CD14-positive monocyte (primary cell): ENCODE data around the gene CHAT. TPM values are rescaled to one million over a fixed set of nuclear protein-coding genes. Genes with fewer than 3 reads are reported as not detected.

Experiments
- DNase-seq, 3 donors: peaks; one replicate each; pipeline ENCODE4 v3.0.0-alpha.2; 2011 to 2022
- H2AFZ ChIP-seq: 2 replicates; pipeline ENCODE4 v1.6.0; 2012; ENCODE audit warnings: mild to moderate bottlenecking, low read depth, low read length, inconsistent platforms; ENCODE audit not compliant: insufficient read depth, poor library complexity, severe bottlenecking
- H3K27ac ChIP-seq, 2 donors: 1 replicate in 1 of 2; 2 replicates in 1 of 2; pipeline ENCODE4 v1.5.1; 2012 to 2013; ENCODE audit warnings: low read length in 2 of 2, control low read depth in 1 of 2, inconsistent platforms in 1 of 2, low read depth in 1 of 2, mild to moderate bottlenecking in 1 of 2
- H3K27me3 ChIP-seq, 2 donors: one replicate each; pipeline versions ENCODE4 v1.6.0 to v1.6.1; 2011 to 2013; ENCODE audit warnings: low read length in 2 of 2; ENCODE audit not compliant: control insufficient read depth in 2 of 2, insufficient read depth in 2 of 2
- H3K36me3 ChIP-seq, 2 donors: replicated peaks in 1 of 2; 1 replicate in 1 of 2; 2 replicates in 1 of 2; pipeline versions ENCODE4 v1.5.1 to v1.6.1; 2012 to 2013; ENCODE audit warnings: low read length in 2 of 2, control low read depth in 1 of 2, inconsistent platforms in 1 of 2, mild to moderate bottlenecking in 1 of 2; ENCODE audit not compliant: insufficient read depth in 2 of 2, control insufficient read depth in 1 of 2
- H3K4me1 ChIP-seq, 2 donors: 1 replicate in 1 of 2; 2 replicates in 1 of 2; pipeline versions ENCODE4 v1.5.1 to v1.6.1; 2012 to 2013; ENCODE audit warnings: low read length in 2 of 2, control low read depth in 1 of 2, inconsistent platforms in 1 of 2, mild to moderate bottlenecking in 1 of 2, moderate library complexity in 1 of 2; ENCODE audit not compliant: insufficient read depth in 2 of 2, control insufficient read depth in 1 of 2
- H3K4me2 ChIP-seq: replicated peaks from 2 replicates; pipeline ENCODE3; 2012; ENCODE audit warnings: low read length, moderate library complexity, mild to moderate bottlenecking; ENCODE audit not compliant: poor library complexity, severe bottlenecking; ENCODE audit errors: extremely low read depth
- H3K4me3 ChIP-seq, 3 experiments: fragments of 200-600 bp in 1 of 3; sonication (generic) in 1 of 3; replicated peaks in 1 of 3; 1 replicate in 2 of 3; 2 replicates in 1 of 3; pipeline ENCODE4 v1.5.1; 2011 to 2013; ENCODE audit warnings: low read length in 3 of 3, mild to moderate bottlenecking in 3 of 3, control low read depth in 2 of 3, low read depth in 2 of 3, inconsistent platforms in 1 of 3, moderate library complexity in 1 of 3
- H3K79me2 ChIP-seq: 2 replicates; pipeline ENCODE4 v1.6.0; 2012; ENCODE audit warnings: mild to moderate bottlenecking, control low read depth, inconsistent platforms, low read length, moderate library complexity; ENCODE audit not compliant: insufficient read depth
- H3K9ac ChIP-seq: 2 replicates; pipeline ENCODE4 v1.6.0; 2017; ENCODE audit warnings: low read length, mild to moderate bottlenecking; ENCODE audit not compliant: insufficient read depth, poor library complexity, severe bottlenecking
- H3K9me3 ChIP-seq, 2 donors: replicated peaks in 1 of 2; 1 replicate in 1 of 2; 2 replicates in 1 of 2; pipeline versions ENCODE4 v1.5.1 to v1.6.1; 2012 to 2013; ENCODE audit warnings: low read length in 2 of 2, control low read depth in 1 of 2; ENCODE audit not compliant: control insufficient read depth in 1 of 2, insufficient read depth in 1 of 2
- H4K20me1 ChIP-seq: 2 replicates; pipeline ENCODE4 v1.6.0; 2012; ENCODE audit warnings: mild to moderate bottlenecking, low read length, control low read depth, moderate library complexity; ENCODE audit not compliant: insufficient read depth
- H3K27ac Mint-ChIP-seq, 7 donors: one replicate each; pipeline ENCODE4 v1.8.0; 2020; ENCODE audit warnings: mild to moderate bottlenecking in 7 of 7, mixed read lengths in 7 of 7, moderate library complexity in 6 of 7, inconsistent platforms in 2 of 7
- H3K27me3 Mint-ChIP-seq, 3 donors: one replicate each; pipeline ENCODE4 v1.8.0; 2021 to 2022; ENCODE audit warnings: low read depth in 3 of 3, mild to moderate bottlenecking in 3 of 3, mixed read lengths in 3 of 3, moderate library complexity in 3 of 3, inconsistent platforms in 1 of 3
- H3K36me3 Mint-ChIP-seq, 2 donors: one replicate each; pipeline ENCODE4 v1.8.0; 2020; ENCODE audit warnings: mixed read lengths in 2 of 2, inconsistent platforms in 1 of 2, mild to moderate bottlenecking in 1 of 2
- H3K4me1 Mint-ChIP-seq: one replicate; pipeline ENCODE4 v1.8.0; 2020; ENCODE audit warnings: mild to moderate bottlenecking, mixed read lengths
- H3K4me3 Mint-ChIP-seq, 2 donors: one replicate each; pipeline ENCODE4 v1.8.0; 2020; ENCODE audit warnings: mild to moderate bottlenecking in 2 of 2, mixed read lengths in 2 of 2, moderate library complexity in 1 of 2
- H3K9me3 Mint-ChIP-seq, 7 donors: one replicate each; pipeline ENCODE4 v1.8.0; 2020 to 2022; ENCODE audit warnings: mixed read lengths in 7 of 7, mild to moderate bottlenecking in 6 of 7, moderate library complexity in 6 of 7, inconsistent platforms in 2 of 7
- WGBS: methylation state at CpG from one replicate; pipeline ENCODE4 v1.1.5; 2013; ENCODE audit warnings: missing lambda C conversion rate; ENCODE audit not compliant: insufficient coverage; 5-methylcytosine and 5-hydroxymethylcytosine counted together
- intact Hi-C, 2 donors: fragments of 100-400 bp; cut with micrococcal nuclease; formaldehyde crosslinking; loops; one replicate each; pipeline versions ENCODE4 v1.15.0 to v1.15.1; 2023
- polyA plus RNA-seq, 3 donors: library from polyadenylated mRNA; depleted of rRNA in 1 of 3; unstranded in 2 of 3; stranded (reverse) in 1 of 3; fragments of 300-500 nt in 2 of 3; fragments of >200 nt in 1 of 3; fragmentation: Illumina TruSeq in 2 of 3; gene quantifications; 1 replicate in 2 of 3; 2 replicates in 1 of 3; pipeline ENCODE4 v1.2.3, GENCODE V29; 2012 to 2021
- TF ChIP-seq, protein P1 (sequence below): fragments of 200-600 bp; IDR thresholded peaks from one replicate; pipeline ENCODE4 v1.8.0; 2022; ENCODE audit warnings: antibody characterized with exemption, mild to moderate bottlenecking

CHAT gene
- polyA plus RNA-seq, 3 donors, result not detected

DNA sequence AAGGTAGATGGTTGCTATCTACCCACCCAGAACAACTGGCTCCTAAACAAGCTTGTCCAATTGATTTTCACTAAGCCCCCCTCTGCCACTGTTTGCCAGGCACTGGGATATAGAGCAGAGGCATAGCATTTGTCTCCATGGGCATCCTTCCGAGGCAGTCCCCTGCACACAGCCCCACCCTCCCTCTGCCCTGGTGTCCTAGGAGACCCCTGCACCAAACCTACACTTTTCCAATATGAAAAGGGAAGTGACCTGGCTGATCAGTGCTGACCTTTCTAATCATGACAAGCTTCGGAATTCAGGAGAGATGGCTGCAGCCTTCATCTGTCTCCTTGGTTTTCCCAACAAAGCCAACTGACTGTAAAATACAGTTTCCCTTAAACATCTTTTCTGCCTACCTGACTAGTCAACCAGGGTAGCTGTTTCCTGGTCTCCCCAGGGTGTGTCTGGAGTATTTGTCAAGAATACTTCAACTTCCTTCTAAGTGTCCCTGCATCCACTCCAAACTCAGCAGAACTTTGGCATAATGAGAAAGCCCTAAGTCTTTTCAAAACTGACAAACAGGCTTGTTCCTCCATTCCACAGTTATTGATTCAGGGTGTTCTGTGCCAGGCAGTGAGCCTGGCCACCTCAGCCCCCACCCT lies 11.3 kb upstream of the CHAT start:
- no peak for DNase-seq
- H3K4me3 Mint-ChIP-seq, result no peak overlapping the region
- Histone ChIP-seq H3K4me1 (no peaks in the 10 kb centered on the region), H3K9ac (no peak overlapping the region), H3K4me2 (no peak overlapping the region), H4K20me1 (no peaks in the 10 kb centered on the region), H3K9me3 (no peaks in the 10 kb centered on the region), H3K27ac (no peak overlapping the region), H2AFZ (no peak overlapping the region), H3K27me3 (peaks cover 2 to 6% of the 10 kb centered on the region in 2 donors), H3K36me3 (no peaks in the 10 kb centered on the region), H3K4me3 (no peak overlapping the region), H3K79me2 (no peaks in the 10 kb centered on the region)
- TF ChIP-seq, protein P1, sequence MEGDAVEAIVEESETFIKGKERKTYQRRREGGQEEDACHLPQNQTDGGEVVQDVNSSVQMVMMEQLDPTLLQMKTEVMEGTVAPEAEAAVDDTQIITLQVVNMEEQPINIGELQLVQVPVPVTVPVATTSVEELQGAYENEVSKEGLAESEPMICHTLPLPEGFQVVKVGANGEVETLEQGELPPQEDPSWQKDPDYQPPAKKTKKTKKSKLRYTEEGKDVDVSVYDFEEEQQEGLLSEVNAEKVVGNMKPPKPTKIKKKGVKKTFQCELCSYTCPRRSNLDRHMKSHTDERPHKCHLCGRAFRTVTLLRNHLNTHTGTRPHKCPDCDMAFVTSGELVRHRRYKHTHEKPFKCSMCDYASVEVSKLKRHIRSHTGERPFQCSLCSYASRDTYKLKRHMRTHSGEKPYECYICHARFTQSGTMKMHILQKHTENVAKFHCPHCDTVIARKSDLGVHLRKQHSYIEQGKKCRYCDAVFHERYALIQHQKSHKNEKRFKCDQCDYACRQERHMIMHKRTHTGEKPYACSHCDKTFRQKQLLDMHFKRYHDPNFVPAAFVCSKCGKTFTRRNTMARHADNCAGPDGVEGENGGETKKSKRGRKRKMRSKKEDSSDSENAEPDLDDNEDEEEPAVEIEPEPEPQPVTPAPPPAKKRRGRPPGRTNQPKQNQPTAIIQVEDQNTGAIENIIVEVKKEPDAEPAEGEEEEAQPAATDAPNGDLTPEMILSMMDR, result no peak
- WGBS, result 57% methylated on average over 1 of the region's 2 CpGs
- H3K27ac Mint-ChIP-seq, result no peak overlapping the region
- peaks cover 2% of the 10 kb centered on the region for H3K4me1 Mint-ChIP-seq
- intact Hi-C loops, result no loop called here
- peaks cover 13 to 24% (median 23%) of the 10 kb centered on the region in 3 donors for H3K27me3 Mint-ChIP-seq
- H3K9me3 Mint-ChIP-seq, result peaks cover 0 to 4% (median 0%) of the 10 kb centered on the region in 7 donors
- H3K36me3 Mint-ChIP-seq, result no peaks in the 10 kb centered on the region

DNA sequence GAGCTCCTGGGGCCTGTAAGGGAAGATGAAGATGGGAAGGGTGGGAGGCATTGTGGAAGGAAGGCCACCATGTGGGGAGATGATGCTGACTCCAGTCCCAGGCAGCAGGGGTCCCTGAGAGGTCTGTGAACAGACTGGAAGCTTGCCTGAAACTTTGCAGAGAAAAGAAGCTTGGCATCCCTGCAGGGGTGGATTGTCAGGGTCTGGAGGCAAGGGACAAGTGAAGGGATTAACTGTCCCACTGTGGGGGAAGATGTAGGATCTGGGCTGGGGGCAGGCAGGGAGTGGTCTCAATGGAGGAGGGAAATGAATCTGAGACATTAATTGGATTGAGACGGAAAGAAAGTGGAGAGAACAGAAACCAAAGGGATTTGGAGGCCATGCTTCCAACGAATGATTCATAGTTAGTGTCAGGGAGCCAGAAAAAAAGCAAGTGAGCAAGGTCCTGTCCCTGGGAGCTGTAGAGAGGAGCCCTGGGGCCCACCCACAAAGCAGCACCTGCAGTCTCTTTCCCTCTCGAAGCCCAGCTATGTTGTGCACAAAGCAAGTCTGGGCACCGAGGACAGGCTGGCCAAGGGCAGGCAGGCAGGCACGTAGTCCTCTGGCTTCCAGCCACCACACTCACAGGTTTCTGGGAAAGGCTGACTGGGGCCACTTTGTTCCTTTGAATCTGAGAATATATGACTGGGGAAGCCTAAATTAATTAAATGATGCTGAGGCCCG lies 8.5 kb upstream of the CHAT start:
- no peaks in the 10 kb centered on the region for H3K36me3 Mint-ChIP-seq

More for the DNA sequence above, 8.5 kb upstream of the CHAT start:
- no peak overlapping the region for H2AFZ ChIP-seq
- intact Hi-C loops, result no loop called here
- H3K4me1 ChIP-seq, result no peaks in the 10 kb centered on the region
- Mint-ChIP-seq H3K27me3 (peaks cover 35 to 46% (median 44%) of the 10 kb centered on the region in 3 donors), H3K4me3 (no peak overlapping the region), H3K4me1 (peaks cover 2% of the 10 kb centered on the region), H3K9me3 (peaks cover 0 to 13% (median 0%) of the 10 kb centered on the region in 7 donors), H3K27ac (no peak overlapping the region)
- 71% methylated on average over 2 of the region's 6 CpGs for WGBS
- H3K9ac ChIP-seq, result no peak overlapping the region
- H3K9me3 ChIP-seq, result peaks cover 0 to 4% of the 10 kb centered on the region in 2 donors
- peaks cover 14 to 29% of the 10 kb centered on the region in 2 donors for H3K27me3 ChIP-seq
- no peak overlapping the region for H3K4me3 ChIP-seq
- H3K79me2 ChIP-seq, result no peaks in the 10 kb centered on the region
- no peak overlapping the region for H3K27ac ChIP-seq
- H3K4me2 ChIP-seq, result no peak overlapping the region
- no peaks in the 10 kb centered on the region for H3K36me3 ChIP-seq
- DNase-seq, result no peak
- TF ChIP-seq, protein P1, result no peak
- H4K20me1 ChIP-seq, result no peaks in the 10 kb centered on the region
